CD4-positive, alpha-beta memory T cell (primary cell): Measurements from ENCODE around the gene SAMD4B. TPM values are rescaled to one million over a fixed set of nuclear protein-coding genes. Genes with fewer than 3 reads are reported as not detected.

ENCODE experiments used
- CTCF ChIA-PET: fragments of 350-600 bp; sonication (Branson Sonifier 250); formaldehyde crosslinking; loops from one replicate; lab custom pipeline; 2021; ENCODE audit warnings: inconsistent platforms; ENCODE audit not compliant: partially characterized antibody; lab: Charles Lee
- POLR2A ChIA-PET: fragments of 350-600 bp; sonication (Branson Sonifier 250); formaldehyde crosslinking; loops from one replicate; lab custom pipeline; 2021; ENCODE audit not compliant: partially characterized antibody; lab: Charles Lee
- DNase-seq, 5 donors: peaks; one replicate each; pipeline versions ENCODE4 v3.0.0 to v3.0.0-alpha.2; 2020 to 2022; ENCODE audit warnings: mixed read lengths in 1 of 5
- H3K27ac ChIP-seq: one replicate; pipeline ENCODE4 v1.7.0; 2013; ENCODE audit warnings: low read depth, low read length
- H3K27me3 ChIP-seq: 2 replicates; pipeline ENCODE4 v1.7.0; 2013; ENCODE audit warnings: mild to moderate bottlenecking, low read length, moderate library complexity; ENCODE audit not compliant: insufficient read depth
- H3K36me3 ChIP-seq: 2 replicates; pipeline ENCODE4 v1.7.0; 2013; ENCODE audit warnings: mild to moderate bottlenecking, low read length, moderate library complexity; ENCODE audit not compliant: insufficient read depth
- H3K4me1 ChIP-seq: 2 replicates; pipeline ENCODE4 v1.7.0; 2013; ENCODE audit warnings: mild to moderate bottlenecking, low read length, moderate library complexity; ENCODE audit not compliant: insufficient read depth
- H3K4me3 ChIP-seq, 2 donors: one replicate each; pipeline ENCODE4 v1.7.0; 2013; ENCODE audit warnings: low read length in 2 of 2, mild to moderate bottlenecking in 1 of 2
- H3K9me3 ChIP-seq, 2 donors: one replicate each; pipeline ENCODE4 v1.7.0; 2013; ENCODE audit warnings: low read length in 2 of 2, control low read depth in 1 of 2; ENCODE audit not compliant: control insufficient read depth in 1 of 2
- H3K27ac Mint-ChIP-seq, 7 donors: one replicate each; pipeline ENCODE4 v1.8.0; 2020 to 2021; ENCODE audit warnings: mixed read lengths in 7 of 7, mild to moderate bottlenecking in 6 of 7, inconsistent platforms in 3 of 7, moderate library complexity in 3 of 7
- H3K27me3 Mint-ChIP-seq, 2 donors: one replicate each; pipeline ENCODE4 v1.8.0; 2020 to 2021; ENCODE audit warnings: mixed read lengths in 2 of 2
- H3K36me3 Mint-ChIP-seq, 2 donors: one replicate each; pipeline ENCODE4 v1.8.0; 2020 to 2021; ENCODE audit warnings: mixed read lengths in 2 of 2, inconsistent platforms in 1 of 2, mild to moderate bottlenecking in 1 of 2
- H3K4me1 Mint-ChIP-seq, 4 donors: one replicate each; pipeline ENCODE4 v1.8.0; 2020 to 2021; ENCODE audit warnings: mixed read lengths in 4 of 4, mild to moderate bottlenecking in 1 of 4
- H3K4me3 Mint-ChIP-seq, 8 donors: one replicate each; pipeline ENCODE4 v1.8.0; 2020 to 2021; ENCODE audit warnings: mixed read lengths in 8 of 8, mild to moderate bottlenecking in 7 of 8, moderate library complexity in 6 of 8, inconsistent platforms in 3 of 8
- H3K9me3 Mint-ChIP-seq, 8 donors: one replicate each; pipeline ENCODE4 v1.8.0; 2020 to 2021; ENCODE audit warnings: mixed read lengths in 8 of 8, mild to moderate bottlenecking in 5 of 8, inconsistent platforms in 3 of 8, moderate library complexity in 1 of 8
- intact Hi-C: fragments of 100-400 bp; cut with micrococcal nuclease; formaldehyde crosslinking; loops from one replicate; pipeline ENCODE4 v1.15.1; 2023
- polyA plus RNA-seq, 2 donors: library from polyadenylated mRNA; unstranded; fragments of 300-500 nt; fragmentation: Illumina TruSeq; gene quantifications; one replicate each; pipeline ENCODE4 v1.2.3, GENCODE V29; 2021
- total RNA-seq, 2 experiments: library from RNA; stranded (reverse); gene quantifications; one replicate each; pipeline ENCODE4 v1.2.3, GENCODE V29; 2021

The SAMD4B gene
- total and polyA plus RNA-seq, 4 experiments from 2014 or later = 7.3 to 79.6 (median 42.6) TPM

- peaks cover 15% of the 10 kb centered on the region for H3K36me3 ChIP-seq
- Mint-ChIP-seq H3K4me1 (peaks cover 36 to 85% (median 47%) of the 10 kb centered on the region in 4 donors), H3K9me3 (peaks cover 0 to 16% (median 0%) of the 10 kb centered on the region in 8 donors), H3K27me3 (peaks cover 0 to 7% of the 10 kb centered on the region in 2 donors), H3K36me3 (peaks cover 22 to 60% of the 10 kb centered on the region in 2 donors), H3K4me3 (peak overlapping the region; percentile 88 to 99 (median 97)), H3K27ac (peak overlapping the region; percentile 99 to 100 (median 100))
- CTCF ChIA-PET = interaction anchor here (4.3 kb wide), 1 partner anchor 12 kb away, joined by 54 read pairs; no protein-coding TSS in a partner anchor
- intact Hi-C loops = no loop called here
- H3K4me3 ChIP-seq = peak overlapping the region; percentile 52 to 97
- peaks cover 51% of the 10 kb centered on the region for H3K4me1 ChIP-seq
- no peaks in the 10 kb centered on the region for H3K27me3 ChIP-seq
- no peaks in the 10 kb centered on the region for H3K9me3 ChIP-seq
- POLR2A ChIA-PET = interaction anchor here (0.6 to 11.3 kb wide), 7 partner anchors 11 to 123 kb away, joined by 3 to 276 read pairs (median 21); partner anchors contain the start of genes EID2B, GMFG, MED29 and PAF1
- DNase-seq = peak; percentile 84 to 95 (median 85)
- peak overlapping the region; percentile 100 for H3K27ac ChIP-seq
These were observed 67.2 kb downstream of the SAMD4B start for GRCh38 chr19:39409208-39410016.

GRCh38 chr19:39410017-39410830 lies 68.0 kb downstream of the SAMD4B start:
- no peaks in the 10 kb centered on the region for H3K9me3 ChIP-seq
- POLR2A ChIA-PET = interaction anchor here (1.3 to 11.3 kb wide), 6 partner anchors 11 to 122 kb away, joined by 4 to 384 read pairs (median 116); partner anchors contain the start of genes EID2B, GMFG, MED29 and PAF1
- H3K27ac ChIP-seq = peak overlapping the region; percentile 100
- DNase-seq = peak; percentile 75 to 87 (median 78)
- peaks cover 0 to 7% of the 10 kb centered on the region in 2 donors for H3K27me3 Mint-ChIP-seq
- peaks cover 0 to 16% (median 0%) of the 10 kb centered on the region in 8 donors for H3K9me3 Mint-ChIP-seq
- peaks cover 22 to 63% of the 10 kb centered on the region in 2 donors for H3K36me3 Mint-ChIP-seq
- H3K27me3 ChIP-seq = no peaks in the 10 kb centered on the region
- peaks cover 43% of the 10 kb centered on the region for H3K4me1 ChIP-seq
- peak overlapping the region; percentile 94 to 100 (median 99) for H3K27ac Mint-ChIP-seq
- H3K36me3 ChIP-seq = peaks cover 18% of the 10 kb centered on the region
- intact Hi-C loops = no loop called here
- CTCF ChIA-PET = no interaction called here
- H3K4me3 ChIP-seq = peak overlapping the region; percentile 52 to 68
- H3K4me1 Mint-ChIP-seq = peaks cover 31 to 80% (median 43%) of the 10 kb centered on the region in 4 donors
- H3K4me3 Mint-ChIP-seq = peak overlapping the region; percentile 75 to 98 (median 90)

GRCh38 chr19:39410831-39411080 lies 68.5 kb downstream of the SAMD4B start:
- H3K36me3 Mint-ChIP-seq = peaks cover 22 to 63% of the 10 kb centered on the region in 2 donors
- Histone ChIP-seq H3K27me3 (no peaks in the 10 kb centered on the region), H3K4me1 (peaks cover 38% of the 10 kb centered on the region), H3K9me3 (no peaks in the 10 kb centered on the region), H3K4me3 (peak overlapping the region in 1 of 2 donors; percentile 68), H3K27ac (peak overlapping the region; percentile 100), H3K36me3 (peaks cover 18% of the 10 kb centered on the region)
- peaks cover 0 to 7% of the 10 kb centered on the region in 2 donors for H3K27me3 Mint-ChIP-seq
- intact Hi-C loops = no loop called here
- peak overlapping the region; percentile 75 to 98 (median 90) for H3K4me3 Mint-ChIP-seq
- no peak for DNase-seq
- H3K27ac Mint-ChIP-seq = peak overlapping the region; percentile 94 to 100 (median 99)
- H3K9me3 Mint-ChIP-seq = peaks cover 0 to 16% (median 0%) of the 10 kb centered on the region in 8 donors
- peaks cover 28 to 75% (median 39%) of the 10 kb centered on the region in 4 donors for H3K4me1 Mint-ChIP-seq
- ChIA-PET CTCF (interaction anchor here (1.0 to 2.3 kb wide), 4 partner anchors 14 to 67 kb away, joined by 3 to 215 read pairs (median 9); partner anchors contain the start of genes MED29, PAF1 and RPS16), POLR2A (interaction anchor here (1.3 to 2.6 kb wide), 7 partner anchors 11 to 288 kb away, joined by 4 to 384 read pairs (median 19); partner anchors contain the start of genes MED29, PAF1, RPS16 and SAMD4B)

GRCh38 chr19:39411081-39411831 lies 69.0 kb downstream of the SAMD4B start:
- intact Hi-C loops = no loop called here
- H3K36me3 Mint-ChIP-seq = peaks cover 22 to 61% of the 10 kb centered on the region in 2 donors
- H3K27ac Mint-ChIP-seq = peak overlapping the region; percentile 94 to 100 (median 99)
- ChIA-PET CTCF (interaction anchor here (1.0 to 2.3 kb wide), 12 partner anchors 14 to 290 kb away, joined by 3 to 215 read pairs (median 4); partner anchors contain the start of genes EID2B, GMFG, MED29 and PAF1), POLR2A (interaction anchor here (0.9 to 2.6 kb wide), 21 partner anchors 11 to 423 kb away, joined by 3 to 384 read pairs (median 5); partner anchors contain the start of genes DYRK1B, GMFG, MED29 and PAF1)
- peak in 2 of 5 donors; percentile 26 to 66 for DNase-seq
- H3K4me1 Mint-ChIP-seq = peaks cover 26 to 70% (median 35%) of the 10 kb centered on the region in 4 donors
- H3K4me3 Mint-ChIP-seq = peak overlapping the region; percentile 75 to 98 (median 90)
- H3K9me3 ChIP-seq = no peaks in the 10 kb centered on the region
- peaks cover 33% of the 10 kb centered on the region for H3K4me1 ChIP-seq
- peak overlapping the region; percentile 100 for H3K27ac ChIP-seq
- H3K9me3 Mint-ChIP-seq = peaks cover 0 to 16% (median 0%) of the 10 kb centered on the region in 8 donors
- peak overlapping the region in 1 of 2 donors; percentile 74 for H3K4me3 ChIP-seq
- H3K27me3 ChIP-seq = no peaks in the 10 kb centered on the region
- H3K27me3 Mint-ChIP-seq = peaks cover 0 to 7% of the 10 kb centered on the region in 2 donors
- peaks cover 18% of the 10 kb centered on the region for H3K36me3 ChIP-seq

GRCh38 chr19:39411832-39412099 lies 69.5 kb downstream of the SAMD4B start:
- ChIA-PET CTCF (interaction anchor here (1.0 to 2.3 kb wide), 12 partner anchors 15 to 291 kb away, joined by 3 to 215 read pairs (median 4); partner anchors contain the start of genes EID2B, GMFG, MED29 and PAF1), POLR2A (interaction anchor here (0.8 to 2.6 kb wide), 23 partner anchors 10 to 1159 kb away, joined by 3 to 384 read pairs (median 5); partner anchors contain the start of genes DYRK1B, GMFG, MED29 and PAF1)
- Mint-ChIP-seq H3K27ac (peak overlapping the region; percentile 94 to 100 (median 99)), H3K9me3 (peaks cover 0 to 15% (median 0%) of the 10 kb centered on the region in 8 donors), H3K4me3 (peak overlapping the region; percentile 75 to 98 (median 90)), H3K4me1 (peaks cover 25 to 65% (median 34%) of the 10 kb centered on the region in 4 donors), H3K27me3 (peaks cover 0 to 7% of the 10 kb centered on the region in 2 donors), H3K36me3 (peaks cover 22 to 58% of the 10 kb centered on the region in 2 donors)
- H3K4me3 ChIP-seq = peak overlapping the region in 1 of 2 donors; percentile 74
- peak overlapping the region; percentile 100 for H3K27ac ChIP-seq
- peaks cover 18% of the 10 kb centered on the region for H3K36me3 ChIP-seq
- intact Hi-C loops = loop anchor here (1.0 kb wide), 8 partner anchors 10 to 289 kb away; partner anchors contain the start of genes EID2B, MED29, PAF1 and SAMD4B
- DNase-seq = peak; percentile 93 to 96 (median 93)
- H3K9me3 ChIP-seq = no peaks in the 10 kb centered on the region
- peaks cover 32% of the 10 kb centered on the region for H3K4me1 ChIP-seq
- H3K27me3 ChIP-seq = no peaks in the 10 kb centered on the region
